ENCODE measurements around the gene TIPRL.

GRCh38 chr1:168187177-168187576 lies 8.4 kb downstream of the TIPRL start:
- TF ChIP-seq TAF1 (IDR thresholded peaks at IDR 0.05; ENCODE audit: borderline replicate concordance, insufficient read depth, low read length), result no peak
- no peak for TF ChIP-seq SIN3A (IDR thresholded peaks at IDR 0.05; ENCODE audit: borderline replicate concordance, insufficient read depth, low read length)
- no peak for TF ChIP-seq POLR2AphosphoS5 (IDR thresholded peaks at IDR 0.05; ENCODE audit: low read depth, low read length)
